Osteocyte (in vitro differentiated cells): Measurements from ENCODE around the gene ALKBH7. TPM values are rescaled to one million over a fixed set of nuclear protein-coding genes. Genes with fewer than 3 reads are reported as not detected.
"Not testable (repeated sequence)": the region's sequence is repeated elsewhere in the genome, so short reads cannot be mapped to it uniquely, and the experiment has no call there.

ENCODE experiments used
- DNase-seq: peaks from one replicate; pipeline ENCODE4 v3.0.0; 2021; ENCODE audit warnings: mixed read lengths; ENCODE audit not compliant: unreplicated experiment; ENCODE audit errors: extremely low spot score
- H3K27ac Mint-ChIP-seq: one replicate; pipeline ENCODE4 v1.8.0; 2021; ENCODE audit warnings: mild to moderate bottlenecking, mixed read lengths; ENCODE audit not compliant: unreplicated experiment
- H3K27me3 Mint-ChIP-seq: one replicate; pipeline ENCODE4 v1.8.0; 2021; ENCODE audit warnings: mixed read lengths; ENCODE audit not compliant: unreplicated experiment
- H3K36me3 Mint-ChIP-seq: one replicate; pipeline ENCODE4 v1.8.0; 2021; ENCODE audit warnings: mixed read lengths; ENCODE audit not compliant: unreplicated experiment
- H3K4me1 Mint-ChIP-seq: one replicate; pipeline ENCODE4 v1.8.0; 2021; ENCODE audit warnings: mixed read lengths; ENCODE audit not compliant: unreplicated experiment
- H3K4me3 Mint-ChIP-seq: one replicate; pipeline ENCODE4 v1.8.0; 2021; ENCODE audit warnings: mild to moderate bottlenecking, moderate library complexity, mixed read lengths; ENCODE audit not compliant: unreplicated experiment
- H3K9me3 Mint-ChIP-seq: one replicate; pipeline ENCODE4 v1.8.0; 2021; ENCODE audit warnings: mixed read lengths; ENCODE audit not compliant: unreplicated experiment
- total RNA-seq: library from RNA; stranded (reverse); gene quantifications from 2 replicates; pipeline ENCODE4 v1.2.1, GENCODE V29; 2021
- TF ChIP-seq, protein P1 (sequence below): fragments of 200-600 bp; sonication (generic); IDR thresholded peaks from 2 replicates; pipeline ENCODE4 v1.5.0; 2021; ENCODE audit warnings: antibody characterized with exemption, mild to moderate bottlenecking, moderate library complexity

Gene ALKBH7
- total RNA-seq, 1 donor from 2014 or later, result 63.0 TPM

DNA sequence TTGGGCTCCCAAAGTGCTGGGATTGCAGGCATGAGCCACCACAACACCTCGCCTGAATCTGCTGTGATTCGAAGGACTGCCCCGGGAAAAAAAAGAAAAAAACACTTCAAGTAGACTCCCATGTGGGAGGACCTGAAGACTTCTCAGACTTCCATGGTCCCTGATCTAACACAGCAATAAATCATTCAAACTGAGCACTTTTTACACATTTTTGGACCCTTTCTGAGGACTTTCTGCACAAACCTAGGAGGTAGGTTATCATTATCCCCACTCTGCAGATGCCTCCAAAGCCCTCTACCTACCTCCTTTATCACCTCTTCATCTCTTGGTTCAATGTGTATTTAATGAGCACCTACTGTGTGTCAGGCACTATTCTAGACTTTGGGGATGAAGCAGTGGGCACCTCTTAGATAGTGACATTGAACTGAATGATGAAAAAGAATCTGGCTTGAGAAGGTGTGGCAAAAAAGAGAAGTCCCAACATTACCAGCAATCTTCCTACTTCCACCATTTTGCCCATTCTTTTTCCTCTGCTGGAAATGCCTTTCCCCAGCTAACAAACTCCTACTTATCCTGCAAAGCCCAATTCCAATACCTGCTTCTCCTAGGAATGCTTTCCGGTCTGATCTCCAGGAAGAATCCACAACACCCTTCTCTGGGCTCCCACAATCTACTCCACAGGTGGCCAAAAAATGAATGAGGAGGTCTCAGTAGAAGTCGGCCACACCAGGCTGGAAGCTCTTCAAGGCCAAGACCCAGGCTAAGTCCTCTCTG lies 12.8 kb upstream of the ALKBH7 start:
- TF ChIP-seq, protein P1, sequence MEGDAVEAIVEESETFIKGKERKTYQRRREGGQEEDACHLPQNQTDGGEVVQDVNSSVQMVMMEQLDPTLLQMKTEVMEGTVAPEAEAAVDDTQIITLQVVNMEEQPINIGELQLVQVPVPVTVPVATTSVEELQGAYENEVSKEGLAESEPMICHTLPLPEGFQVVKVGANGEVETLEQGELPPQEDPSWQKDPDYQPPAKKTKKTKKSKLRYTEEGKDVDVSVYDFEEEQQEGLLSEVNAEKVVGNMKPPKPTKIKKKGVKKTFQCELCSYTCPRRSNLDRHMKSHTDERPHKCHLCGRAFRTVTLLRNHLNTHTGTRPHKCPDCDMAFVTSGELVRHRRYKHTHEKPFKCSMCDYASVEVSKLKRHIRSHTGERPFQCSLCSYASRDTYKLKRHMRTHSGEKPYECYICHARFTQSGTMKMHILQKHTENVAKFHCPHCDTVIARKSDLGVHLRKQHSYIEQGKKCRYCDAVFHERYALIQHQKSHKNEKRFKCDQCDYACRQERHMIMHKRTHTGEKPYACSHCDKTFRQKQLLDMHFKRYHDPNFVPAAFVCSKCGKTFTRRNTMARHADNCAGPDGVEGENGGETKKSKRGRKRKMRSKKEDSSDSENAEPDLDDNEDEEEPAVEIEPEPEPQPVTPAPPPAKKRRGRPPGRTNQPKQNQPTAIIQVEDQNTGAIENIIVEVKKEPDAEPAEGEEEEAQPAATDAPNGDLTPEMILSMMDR, result no peak
- no peak overlapping the region for H3K4me3 Mint-ChIP-seq
- no peak for DNase-seq
- H3K27me3 Mint-ChIP-seq, result no peaks in the 10 kb centered on the region
- H3K36me3 Mint-ChIP-seq, result peaks cover 2% of the 10 kb centered on the region
- H3K4me1 Mint-ChIP-seq, result peaks cover 18% of the 10 kb centered on the region
- no peak overlapping the region for H3K27ac Mint-ChIP-seq
- H3K9me3 Mint-ChIP-seq, result no peaks in the 10 kb centered on the region

DNA sequence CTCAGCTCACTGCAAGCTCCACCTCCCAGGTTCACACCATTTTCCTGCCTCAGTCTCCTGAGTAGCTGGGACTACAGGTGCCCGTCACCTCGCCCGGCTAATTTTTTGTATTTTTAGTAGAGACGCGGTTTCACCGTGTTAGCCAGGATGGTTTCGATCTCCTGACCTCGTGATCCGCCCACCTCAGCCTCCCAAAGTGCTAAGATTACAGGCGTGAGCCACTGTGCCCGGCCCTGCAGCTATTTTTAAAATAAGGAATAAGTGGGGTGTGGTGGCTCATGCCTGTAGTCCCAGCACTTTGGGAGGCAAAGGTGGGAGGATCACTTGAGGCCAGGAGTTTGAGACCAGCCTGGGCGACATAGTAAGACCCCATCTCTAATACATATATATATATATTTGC lies 12.1 kb upstream of the ALKBH7 start:
- H3K4me1 Mint-ChIP-seq, result peaks cover 18% of the 10 kb centered on the region
- H3K9me3 Mint-ChIP-seq, H3K36me3 Mint-ChIP-seq, DNase-seq, H3K27me3 Mint-ChIP-seq, H3K27ac Mint-ChIP-seq: not testable (repeated sequence)
- peak overlapping the region; percentile 86 for H3K4me3 Mint-ChIP-seq

DNA sequence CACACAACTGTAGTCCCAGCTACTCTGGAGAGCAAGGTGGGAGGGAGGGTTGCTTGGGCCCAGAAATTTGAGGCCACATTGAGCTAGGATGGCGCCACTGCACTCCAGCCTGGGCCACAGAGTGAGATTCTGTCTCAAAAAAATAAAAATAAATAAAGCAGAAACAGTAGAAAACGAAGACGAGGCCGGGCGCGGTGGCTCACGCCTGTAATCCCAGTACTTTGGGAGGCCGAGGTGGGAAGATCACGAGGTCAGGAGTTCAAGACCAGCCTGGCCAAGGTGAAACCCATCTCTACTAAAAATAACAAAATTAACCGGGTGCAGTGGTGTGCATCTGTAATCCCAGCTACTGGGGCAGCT lies 11.8 kb upstream of the ALKBH7 start:
- H3K9me3 Mint-ChIP-seq, DNase-seq, H3K36me3 Mint-ChIP-seq, H3K27me3 Mint-ChIP-seq: not testable (repeated sequence)
- peak overlapping the region; percentile 64 for H3K27ac Mint-ChIP-seq
- peak overlapping the region; percentile 86 for H3K4me3 Mint-ChIP-seq
- peaks cover 18% of the 10 kb centered on the region for H3K4me1 Mint-ChIP-seq

DNA sequence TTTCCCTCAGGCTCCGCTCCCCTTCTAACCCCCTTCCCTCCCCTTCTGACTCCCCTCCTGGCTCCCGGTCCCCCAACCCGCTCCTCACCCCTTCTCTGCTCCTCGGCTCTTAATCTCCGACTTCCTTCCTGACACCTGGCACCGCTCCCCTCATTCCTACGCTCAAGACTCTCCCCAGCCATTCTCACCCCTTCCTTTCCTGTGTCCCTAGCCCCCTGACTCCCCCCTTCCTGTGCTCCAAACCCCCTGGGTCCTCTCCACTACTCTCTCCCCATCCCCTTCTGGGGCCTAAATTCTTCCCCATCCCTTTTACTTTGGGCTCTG lies 10.6 kb upstream of the ALKBH7 start:
- Mint-ChIP-seq H3K4me1 (peaks cover 18% of the 10 kb centered on the region), H3K27ac (peak overlapping the region; percentile 86), H3K9me3 (no peaks in the 10 kb centered on the region), H3K36me3 (peaks cover 6% of the 10 kb centered on the region), H3K4me3 (peak overlapping the region; percentile 86), H3K27me3 (no peaks in the 10 kb centered on the region)
- DNase-seq, result no peak
- TF ChIP-seq, protein P1, result no peak

DNA sequence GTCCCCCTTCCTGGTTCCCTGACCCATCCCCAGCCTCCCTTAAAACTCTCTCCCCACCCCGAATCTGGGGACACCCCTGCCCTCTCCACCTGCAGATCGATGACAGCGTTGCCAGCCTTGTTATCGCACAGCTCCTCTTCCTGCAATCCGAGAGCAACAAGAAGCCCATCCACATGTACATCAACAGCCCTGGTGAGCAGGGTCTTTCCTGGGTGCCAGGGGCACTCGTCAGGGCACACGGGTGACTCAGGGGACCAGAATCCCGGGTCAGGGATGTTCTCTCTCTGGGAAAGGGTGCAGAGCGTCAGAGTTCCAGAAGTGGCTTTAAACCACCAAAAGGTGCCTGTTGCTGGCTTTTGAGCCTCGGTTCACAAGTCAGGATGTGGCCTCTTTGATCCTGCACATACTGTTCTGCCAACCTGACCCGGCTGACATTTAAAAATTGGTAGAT lies 10.2 kb upstream of the ALKBH7 start:
- Mint-ChIP-seq H3K9me3 (no peaks in the 10 kb centered on the region), H3K4me1 (peaks cover 18% of the 10 kb centered on the region), H3K27me3 (no peaks in the 10 kb centered on the region), H3K27ac (peak overlapping the region; percentile 86), H3K4me3 (peak overlapping the region; percentile 86), H3K36me3 (peaks cover 6% of the 10 kb centered on the region)
- DNase-seq, result no peak
- TF ChIP-seq, protein P1, result no peak

DNA sequence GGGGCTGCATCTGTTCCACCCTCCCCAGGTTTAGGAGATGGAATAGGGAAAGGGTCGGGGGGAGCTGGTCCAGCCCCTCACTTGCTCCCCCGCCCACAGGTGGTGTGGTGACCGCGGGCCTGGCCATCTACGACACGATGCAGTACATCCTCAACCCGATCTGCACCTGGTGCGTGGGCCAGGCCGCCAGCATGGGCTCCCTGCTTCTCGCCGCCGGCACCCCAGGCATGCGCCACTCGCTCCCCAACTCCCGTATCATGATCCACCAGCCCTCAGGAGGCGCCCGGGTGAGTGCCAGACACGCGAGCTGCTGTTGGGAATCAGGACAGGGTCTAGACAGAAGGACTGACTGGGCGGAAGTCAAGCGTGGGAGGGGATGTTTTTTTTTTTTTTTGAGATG lies 8.2 kb upstream of the ALKBH7 start:
- no peak for DNase-seq
- Mint-ChIP-seq H3K27ac (no peak overlapping the region), H3K36me3 (peaks cover 15% of the 10 kb centered on the region), H3K27me3 (no peaks in the 10 kb centered on the region), H3K9me3 (no peaks in the 10 kb centered on the region), H3K4me3 (no peak overlapping the region), H3K4me1 (peaks cover 15% of the 10 kb centered on the region)
- TF ChIP-seq, protein P1, result no peak
